Activated T-helper 1 cell treated with anti-CD3 and anti-CD28 coated beads, Interleukin-12 subunit alpha, Interleukin-12 subunit beta, Interleukin-2, Interleukin-4 antibody, amounts not matched to agents 30 ng/mL and 10 ng/mL and 1 ng/mL, durations not matched to agents 14 hours and 24 hours and 36 hours (primary cell): Measurements from ENCODE around the gene FAM83F. TPM values are rescaled to one million over a fixed set of nuclear protein-coding genes. Genes with fewer than 3 reads are reported as not detected.
"Not testable (repeated sequence)": the region's sequence is repeated elsewhere in the genome, so short reads cannot be mapped to it uniquely, and the experiment has no call there.

Source experiments
- DNase-seq: peaks from one replicate; pipeline ENCODE4 v3.0.0; 2021; ENCODE audit warnings: low spot score
- H3K27ac Mint-ChIP-seq: one replicate; pipeline ENCODE4 v1.8.0; 2021; ENCODE audit warnings: mild to moderate bottlenecking, mixed read lengths
- H3K27me3 Mint-ChIP-seq: one replicate; pipeline ENCODE4 v1.8.0; 2022; ENCODE audit warnings: mild to moderate bottlenecking, moderate library complexity, mixed read lengths; ENCODE audit not compliant: insufficient read depth
- H3K36me3 Mint-ChIP-seq: one replicate; pipeline ENCODE4 v1.8.0; 2021; ENCODE audit warnings: low read depth, mixed read lengths
- H3K4me1 Mint-ChIP-seq: one replicate; pipeline ENCODE4 v1.8.0; 2021; ENCODE audit warnings: low read depth, mixed read lengths
- H3K4me3 Mint-ChIP-seq: one replicate; pipeline ENCODE4 v1.8.0; 2021; ENCODE audit warnings: mild to moderate bottlenecking, moderate library complexity, mixed read lengths
- H3K9me3 Mint-ChIP-seq: one replicate; pipeline ENCODE4 v1.8.0; 2021; ENCODE audit warnings: mixed read lengths
- intact Hi-C: fragments of 100-400 bp; cut with micrococcal nuclease; formaldehyde crosslinking; loops from one replicate; pipeline ENCODE4 v1.15.1; 2024
- total RNA-seq: library from RNA; stranded (reverse); gene quantifications from 2 replicates; pipeline ENCODE4 v1.2.3, GENCODE V29; 2022

FAM83F gene
- total RNA-seq: 0.05 and 0.39 TPM in 2 replicates

GRCh38 chr22:39994566-39995392, at the start of gene FAM83F:
Gene FAM83F (plus strand): TSS chr22:39994954. CDS start chr22:39995043, 89 bp downstream.
- peak within 1 kb of the TSS; percentile 26 for H3K27ac Mint-ChIP-seq
- DNase-seq: peak; percentile 21
- peaks cover 7% of the 10 kb centered on the region for H3K4me1 Mint-ChIP-seq
- peak within 1 kb of the TSS; percentile 57 for H3K4me3 Mint-ChIP-seq
- H3K9me3 Mint-ChIP-seq: no peaks in the 10 kb centered on the region
- intact Hi-C loops: loop anchor here (5.0 kb wide), 1 partner anchor 57 kb away; no protein-coding TSS in a partner anchor
- H3K27me3 Mint-ChIP-seq: peaks cover 46% of the 10 kb centered on the region
- H3K36me3 Mint-ChIP-seq: no peaks in the 10 kb centered on the region

GRCh38 chr22:39946126-39946502, 48.6 kb upstream of the FAM83F start:
- Mint-ChIP-seq H3K36me3 (peaks cover 55% of the 10 kb centered on the region), H3K27me3 (no peaks in the 10 kb centered on the region), H3K27ac (no peak overlapping the region), H3K4me3 (no peak overlapping the region), H3K9me3 (no peaks in the 10 kb centered on the region), H3K4me1 (peaks cover 79% of the 10 kb centered on the region)
- intact Hi-C loops: no loop called here
- DNase-seq: no peak

GRCh38 chr22:39946503-39947219, 48.1 kb upstream of the FAM83F start:
- Mint-ChIP-seq H3K27ac (no peak overlapping the region), H3K27me3 (no peaks in the 10 kb centered on the region), H3K9me3 (no peaks in the 10 kb centered on the region), H3K36me3 (peaks cover 59% of the 10 kb centered on the region), H3K4me1 (peaks cover 81% of the 10 kb centered on the region), H3K4me3 (peak overlapping the region; percentile 22)
- DNase-seq: no peak
- intact Hi-C loops: no loop called here

- Mint-ChIP-seq H3K27me3 (no peaks in the 10 kb centered on the region), H3K9me3 (no peaks in the 10 kb centered on the region), H3K27ac (no peak overlapping the region), H3K4me3 (no peak overlapping the region), H3K4me1 (peaks cover 81% of the 10 kb centered on the region), H3K36me3 (peaks cover 63% of the 10 kb centered on the region)
- intact Hi-C loops: no loop called here
- no peak for DNase-seq
Observed at GRCh38 chr22:39947220-39948216, 47.2 kb upstream of the FAM83F start.

GRCh38 chr22:39949964-39950737, 44.6 kb upstream of the FAM83F start:
- Mint-ChIP-seq H3K4me1 (peaks cover 83% of the 10 kb centered on the region), H3K27ac (peak overlapping the region; percentile 41), H3K27me3 (no peaks in the 10 kb centered on the region), H3K36me3 (peaks cover 70% of the 10 kb centered on the region), H3K9me3 (no peaks in the 10 kb centered on the region), H3K4me3 (no peak overlapping the region)
- no peak for DNase-seq
- intact Hi-C loops: no loop called here

- peaks cover 71% of the 10 kb centered on the region for H3K36me3 Mint-ChIP-seq
- H3K9me3 Mint-ChIP-seq: not testable (repeated sequence)
- intact Hi-C loops: loop anchor here (1.0 kb wide), 1 partner anchor 8 kb away; no protein-coding TSS in a partner anchor
Observed at GRCh38 chr22:39951603-39952293, 43.0 kb upstream of the FAM83F start.

GRCh38 chr22:39952347-39952746, 42.4 kb upstream of the FAM83F start:
- Mint-ChIP-seq H3K27me3 (no peaks in the 10 kb centered on the region), H3K27ac (no peak overlapping the region), H3K4me1 (peaks cover 84% of the 10 kb centered on the region), H3K9me3 (no peaks in the 10 kb centered on the region), H3K4me3 (no peak overlapping the region), H3K36me3 (peaks cover 71% of the 10 kb centered on the region)
- intact Hi-C loops: no loop called here
- DNase-seq: no peak

More at GRCh38 chr22:39951603-39952293, 43.0 kb upstream of the FAM83F start:
- H3K4me3 Mint-ChIP-seq: peak overlapping the region; percentile 28
- DNase-seq, H3K27me3 Mint-ChIP-seq: not testable (repeated sequence)
- peak overlapping the region; percentile 76 for H3K27ac Mint-ChIP-seq
- H3K4me1 Mint-ChIP-seq: peaks cover 84% of the 10 kb centered on the region

GRCh38 chr22:39953101-39953500, 41.7 kb upstream of the FAM83F start:
- Mint-ChIP-seq H3K4me1 (peaks cover 88% of the 10 kb centered on the region), H3K36me3 (peaks cover 75% of the 10 kb centered on the region), H3K27me3 (no peaks in the 10 kb centered on the region), H3K27ac (peak overlapping the region; percentile 75), H3K9me3 (no peaks in the 10 kb centered on the region), H3K4me3 (no peak overlapping the region)
- DNase-seq: no peak
- intact Hi-C loops: no loop called here

GRCh38 chr22:39954584-39955055, 40.1 kb upstream of the FAM83F start:
- Mint-ChIP-seq H3K36me3 (peaks cover 74% of the 10 kb centered on the region), H3K27ac (no peak overlapping the region), H3K27me3 (no peaks in the 10 kb centered on the region), H3K9me3 (no peaks in the 10 kb centered on the region), H3K4me3 (no peak overlapping the region), H3K4me1 (peaks cover 90% of the 10 kb centered on the region)
- intact Hi-C loops: no loop called here
- DNase-seq: no peak

- Mint-ChIP-seq H3K9me3 (no peaks in the 10 kb centered on the region), H3K4me3 (no peak overlapping the region), H3K36me3 (peaks cover 74% of the 10 kb centered on the region), H3K4me1 (peaks cover 90% of the 10 kb centered on the region), H3K27me3 (no peaks in the 10 kb centered on the region), H3K27ac (no peak overlapping the region)
- DNase-seq: no peak
- intact Hi-C loops: no loop called here
Observed at GRCh38 chr22:39955675-39956074, 39.1 kb upstream of the FAM83F start.

- Mint-ChIP-seq H3K27ac (no peak overlapping the region), H3K36me3 (peaks cover 73% of the 10 kb centered on the region), H3K4me1 (peaks cover 91% of the 10 kb centered on the region), H3K4me3 (no peak overlapping the region), H3K27me3 (no peaks in the 10 kb centered on the region), H3K9me3 (no peaks in the 10 kb centered on the region)
- intact Hi-C loops: no loop called here
- no peak for DNase-seq
Observed at GRCh38 chr22:39956932-39957664, 37.7 kb upstream of the FAM83F start.
